HepG2 (cell line): ENCODE results near the gene MAP2K6. TPM values are rescaled to one million over a fixed set of nuclear protein-coding genes. Genes with fewer than 3 reads are reported as not detected.

Source experiments
- ATAC-seq: fragments of 200-7000 bp; cut with Tn5 transposase; 3 replicates; pipeline ENCODE4 v1.9.1; 2020; ENCODE audit warnings: mild to moderate bottlenecking, moderate library complexity
- BruUV-seq: library from RNA; stranded (reverse); fragments of 400-500 nt; replicated peaks from 2 replicates; lab custom pipeline; 2021; lab: Mats Ljungman, UMichigan
- CTCF ChIA-PET: fragments of 300-600 bp; formaldehyde crosslinking; extraction: SDS; loops from one replicate; lab custom pipeline; 2021; ENCODE audit warnings: low total read pairs, inconsistent platforms, low intra/inter-chr PET ratio; lab: Yijun Ruan, JAX
- POLR2A ChIA-PET: fragments of 350-600 bp; sonication (Branson Sonifier 250); formaldehyde crosslinking; loops from one replicate; lab custom pipeline; 2020; ENCODE audit warnings: antibody characterized with exemption, inconsistent platforms; lab: Yijun Ruan, JAX
- DNase-seq: peaks from one replicate; pipeline ENCODE4 v3.0.0-alpha.2; 2015; ENCODE audit warnings: low spot score
- FAIRE-seq: peaks from 3 replicates; lab custom pipeline; 2011; peaks lifted over from hg19 to GRCh38; lab: Jason Lieb, UNC
- H2AFZ ChIP-seq: one replicate; pipeline ENCODE4 v1.6.1; 2011; ENCODE audit warnings: low read length, inconsistent platforms
- H3K27ac ChIP-seq: fragments of 300-600 bp; 3 replicates; pipeline ENCODE4 v1.8.0; 2011; ENCODE audit warnings: mixed run types, mild to moderate bottlenecking, mixed read lengths, low read length, inconsistent platforms; ENCODE audit not compliant: insufficient read depth; ENCODE audit errors: extremely low read length
- H3K27me3 ChIP-seq, 2 experiments: fragments of 200-600 bp in 1 of 2; 2 replicates in 1 of 2; 3 replicates in 1 of 2; pipeline versions ENCODE4 v1.6.0 to v1.8.0; 2011; ENCODE audit warnings: low read length in 2 of 2, mild to moderate bottlenecking in 2 of 2, moderate library complexity in 2 of 2, inconsistent platforms in 1 of 2; ENCODE audit not compliant: insufficient read depth in 2 of 2, control insufficient read depth in 1 of 2
- H3K36me3 ChIP-seq, 2 experiments: fragments of 200-600 bp in 1 of 2; replicated peaks in 1 of 2; 2 replicates in 1 of 2; 3 replicates in 1 of 2; pipeline versions ENCODE4 v1.5.1 to v1.8.0; 2011; ENCODE audit warnings: low read length in 2 of 2, inconsistent platforms in 1 of 2; ENCODE audit not compliant: insufficient read depth in 2 of 2, control insufficient read depth in 1 of 2
- H3K4me1 ChIP-seq: 2 replicates; pipeline ENCODE4 v1.5.1; 2012; ENCODE audit warnings: low read length, inconsistent platforms; ENCODE audit not compliant: insufficient read depth
- H3K4me2 ChIP-seq: 2 replicates; pipeline ENCODE4 v1.6.0; 2011; ENCODE audit warnings: low read depth, low read length, inconsistent platforms
- H3K4me3 ChIP-seq, 3 experiments: fragments of 200-600 bp in 1 of 3; sonication (generic), shearing (Covaris generic) in 1 of 3; replicated peaks in 1 of 3; 2 replicates each; pipeline ENCODE4 v1.5.1; 2011 to 2016; ENCODE audit warnings: low read length in 3 of 3, inconsistent platforms in 2 of 3, low read depth in 2 of 3, mild to moderate bottlenecking in 2 of 3, control low read depth in 1 of 3, mixed read lengths in 1 of 3; ENCODE audit not compliant: insufficient read depth in 1 of 3
- H3K79me2 ChIP-seq: one replicate; pipeline ENCODE4 v1.6.1; 2011; ENCODE audit warnings: low read length, inconsistent platforms; ENCODE audit not compliant: insufficient read depth
- H3K9ac ChIP-seq: 2 replicates; pipeline ENCODE4 v1.6.0; 2011; ENCODE audit warnings: mild to moderate bottlenecking, low read depth, low read length, inconsistent platforms; ENCODE audit not compliant: insufficient read depth
- H3K9me3 ChIP-seq: 2 replicates; pipeline ENCODE4 v1.5.1; 2012; ENCODE audit warnings: mild to moderate bottlenecking, low read length
- H4K20me1 ChIP-seq: 2 replicates; pipeline ENCODE4 v1.6.0; 2011; ENCODE audit warnings: inconsistent platforms, mild to moderate bottlenecking, low read length, moderate library complexity; ENCODE audit not compliant: insufficient read depth
- ATF7 ChIP-seq, 2 experiments: fragments of 450-650 bp in 1 of 2; sonication (generic) in 1 of 2; formaldehyde crosslinking in 1 of 2; IDR thresholded peaks; 2 replicates each; pipeline versions ENCODE4 v1.4.0 to v1.6.1; 2016 to 2020; ENCODE audit warnings: antibody characterized with exemption in 1 of 2, mild to moderate bottlenecking in 1 of 2, missing genetic modification reagents in 1 of 2
- ERF ChIP-seq: IDR thresholded peaks from 2 replicates; pipeline ENCODE4 v1.6.1; 2018; ENCODE audit warnings: missing biosample characterization, missing genetic modification reagents
- GTF2F1 ChIP-seq: fragments of 150-350 bp; IDR thresholded peaks from 2 replicates; pipeline ENCODE4 v1.6.1; 2014; ENCODE audit warnings: low read length
- HNF4G ChIP-seq, 2 experiments: sonication (generic) in 1 of 2; formaldehyde crosslinking in 1 of 2; IDR thresholded peaks; 2 replicates each; pipeline versions ENCODE4 v1.4.0 to v1.6.1; 2011 to 2020; ENCODE audit warnings: borderline replicate concordance in 2 of 2, low read depth in 2 of 2, mild to moderate bottlenecking in 2 of 2, low read length in 1 of 2, missing genetic modification reagents in 1 of 2, moderate library complexity in 1 of 2
- JARID2 ChIP-seq: sonication (generic); formaldehyde crosslinking; IDR thresholded peaks from 2 replicates; pipeline ENCODE4 v1.8.1; 2023; ENCODE audit warnings: missing genetic modification reagents, inconsistent platforms; ENCODE audit not compliant: insufficient replicate concordance
- SP2 ChIP-seq: sonication (generic); formaldehyde crosslinking; IDR thresholded peaks from 2 replicates; pipeline ENCODE4 v1.5.1; 2020; ENCODE audit warnings: mild to moderate bottlenecking, missing genetic modification reagents
- ZBTB7A ChIP-seq: sonication (generic); formaldehyde crosslinking; IDR thresholded peaks from 2 replicates; pipeline ENCODE4 v1.8.0; 2022; ENCODE audit warnings: mild to moderate bottlenecking, missing genetic modification reagents
- ZNF253 ChIP-seq: sonication (generic); formaldehyde crosslinking; IDR thresholded peaks from 2 replicates; pipeline ENCODE4 v1.8.0; 2022; ENCODE audit warnings: mild to moderate bottlenecking, missing genetic modification reagents, borderline replicate concordance
- ZNF557 ChIP-seq: sonication (generic); formaldehyde crosslinking; IDR thresholded peaks from 2 replicates; pipeline ENCODE4 v1.4.0; 2020; ENCODE audit warnings: missing genetic modification reagents
- ZNF616 ChIP-seq: sonication (generic); formaldehyde crosslinking; IDR thresholded peaks from 2 replicates; pipeline ENCODE4 v1.5.0; 2020; ENCODE audit warnings: low read depth, mild to moderate bottlenecking, missing genetic modification reagents
- WGBS: methylation state at CpG from one replicate; pipeline ENCODE4 v1.1.6; 2017; ENCODE audit warnings: low lambda C conversion rate; 5-methylcytosine and 5-hydroxymethylcytosine counted together
- in situ Hi-C: cut with HindIII; loops from 2 replicates; pipeline ENCODE4 v1.10.0; 2017; ENCODE audit warnings: low pct_unique_long_range_greater_than_20kb; ENCODE audit not compliant: extremely low pct_ligation_motif_present
- intact Hi-C: fragments of 100-400 bp; cut with micrococcal nuclease; formaldehyde crosslinking; loops from one replicate; pipeline ENCODE4 v1.10.0; 2022; ENCODE audit not compliant: unreplicated experiment
- polyA plus RNA-seq, 8 experiments: library from polyadenylated mRNA; depleted of rRNA in 3 of 8; stranded (reverse) in 7 of 8; unstranded in 1 of 8; fragments of >200 nt; fragmentation: Illumina TruSeq in 4 of 8; extraction: Trizol in 4 of 8; gene quantifications; 2 replicates each; pipeline versions ENCODE4 v1.2.1 to v1.2.3, GENCODE V29; 2011 to 2016; ENCODE audit warnings: low read depth in 4 of 8, missing spikeins in 1 of 8, mixed read lengths in 1 of 8; ENCODE audit not compliant: insufficient read depth in 1 of 8
- total RNA-seq, 5 experiments: library from RNA; depleted of rRNA; stranded (reverse); fragments of >200 nt; fragmentation: Illumina TruSeq; extraction: Trizol; gene quantifications; 2 replicates each; pipeline ENCODE4 v1.2.3, GENCODE V29; 2016; ENCODE audit warnings: low read depth in 1 of 5
- TF ChIP-seq, protein P1 (sequence below): sonication (generic); formaldehyde crosslinking; IDR thresholded peaks from 2 replicates; pipeline ENCODE4 v1.4.0; 2020; ENCODE audit warnings: low read depth, missing genetic modification reagents
- TF ChIP-seq, protein P2 (sequence below): sonication (generic); formaldehyde crosslinking; IDR thresholded peaks from 2 replicates; pipeline ENCODE4 v1.5.0; 2020; ENCODE audit warnings: mild to moderate bottlenecking, missing genetic modification reagents

Gene MAP2K6
- total and polyA plus RNA-seq, 2 of the 13 experiments (the other 11 are each of a cell fraction or from before 2014, with no cell fraction given) = 5.1 to 33.6 TPM

GRCh38 chr17:69461951-69462369, 47.5 kb downstream of the MAP2K6 start:
- Histone ChIP-seq H3K4me2 (no peak overlapping the region), H3K4me3 (no peak overlapping the region), H3K79me2 (no peaks in the 10 kb centered on the region), H3K9ac (no peak overlapping the region), H3K9me3 (no peaks in the 10 kb centered on the region), H3K27ac (no peak overlapping the region), H2AFZ (no peak overlapping the region), H3K4me1 (no peaks in the 10 kb centered on the region), H4K20me1 (no peaks in the 10 kb centered on the region), H3K27me3 (no peaks in the 10 kb centered on the region), H3K36me3 (no peaks in the 10 kb centered on the region)
- POLR2A ChIA-PET = no interaction called here
- no peak for TF ChIP-seq ZNF616 (CRISPR knock-in tag)
- TF ChIP-seq JARID2 = no peak
- TF ChIP-seq ATF7 (IDR thresholded peaks at IDR 0.05) = no peak
- TF ChIP-seq ATF7 (CRISPR knock-in tag; IDR thresholded peaks at IDR 0.05) = no peak
- TF ChIP-seq ZNF253 (CRISPR knock-in tag) = no peak
- TF ChIP-seq, protein P1, sequence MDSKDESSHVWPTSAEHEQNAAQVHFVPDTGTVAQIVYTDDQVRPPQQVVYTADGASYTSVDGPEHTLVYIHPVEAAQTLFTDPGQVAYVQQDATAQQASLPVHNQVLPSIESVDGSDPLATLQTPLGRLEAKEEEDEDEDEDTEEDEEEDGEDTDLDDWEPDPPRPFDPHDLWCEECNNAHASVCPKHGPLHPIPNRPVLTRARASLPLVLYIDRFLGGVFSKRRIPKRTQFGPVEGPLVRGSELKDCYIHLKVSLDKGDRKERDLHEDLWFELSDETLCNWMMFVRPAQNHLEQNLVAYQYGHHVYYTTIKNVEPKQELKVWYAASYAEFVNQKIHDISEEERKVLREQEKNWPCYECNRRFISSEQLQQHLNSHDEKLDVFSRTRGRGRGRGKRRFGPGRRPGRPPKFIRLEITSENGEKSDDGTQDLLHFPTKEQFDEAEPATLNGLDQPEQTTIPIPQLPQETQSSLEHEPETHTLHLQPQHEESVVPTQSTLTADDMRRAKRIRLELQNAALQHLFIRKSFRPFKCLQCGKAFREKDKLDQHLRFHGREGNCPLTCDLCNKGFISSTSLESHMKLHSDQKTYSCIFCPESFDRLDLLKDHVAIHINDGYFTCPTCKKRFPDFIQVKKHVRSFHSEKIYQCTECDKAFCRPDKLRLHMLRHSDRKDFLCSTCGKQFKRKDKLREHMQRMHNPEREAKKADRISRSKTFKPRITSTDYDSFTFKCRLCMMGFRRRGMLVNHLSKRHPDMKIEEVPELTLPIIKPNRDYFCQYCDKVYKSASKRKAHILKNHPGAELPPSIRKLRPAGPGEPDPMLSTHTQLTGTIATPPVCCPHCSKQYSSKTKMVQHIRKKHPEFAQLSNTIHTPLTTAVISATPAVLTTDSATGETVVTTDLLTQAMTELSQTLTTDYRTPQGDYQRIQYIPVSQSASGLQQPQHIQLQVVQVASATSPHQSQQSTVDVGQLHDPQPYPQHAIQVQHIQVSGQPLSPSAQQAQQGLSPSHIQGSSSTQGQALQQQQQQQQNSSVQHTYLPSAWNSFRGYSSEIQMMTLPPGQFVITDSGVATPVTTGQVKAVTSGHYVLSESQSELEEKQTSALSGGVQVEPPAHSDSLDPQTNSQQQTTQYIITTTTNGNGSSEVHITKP (CRISPR knock-in tag) = no peak
- TF ChIP-seq ZNF557 (CRISPR knock-in tag) = no peak
- TF ChIP-seq SP2 (CRISPR knock-in tag) = no peak
- TF ChIP-seq ERF (CRISPR knock-in tag) = no peak
- TF ChIP-seq, protein P2, sequence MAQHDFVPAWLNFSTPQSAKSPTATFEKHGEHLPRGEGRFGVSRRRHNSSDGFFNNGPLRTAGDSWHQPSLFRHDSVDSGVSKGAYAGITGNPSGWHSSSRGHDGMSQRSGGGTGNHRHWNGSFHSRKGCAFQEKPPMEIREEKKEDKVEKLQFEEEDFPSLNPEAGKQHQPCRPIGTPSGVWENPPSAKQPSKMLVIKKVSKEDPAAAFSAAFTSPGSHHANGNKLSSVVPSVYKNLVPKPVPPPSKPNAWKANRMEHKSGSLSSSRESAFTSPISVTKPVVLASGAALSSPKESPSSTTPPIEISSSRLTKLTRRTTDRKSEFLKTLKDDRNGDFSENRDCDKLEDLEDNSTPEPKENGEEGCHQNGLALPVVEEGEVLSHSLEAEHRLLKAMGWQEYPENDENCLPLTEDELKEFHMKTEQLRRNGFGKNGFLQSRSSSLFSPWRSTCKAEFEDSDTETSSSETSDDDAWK (CRISPR knock-in tag) = no peak
- TF ChIP-seq GTF2F1 = no peak
- no peak for TF ChIP-seq ZBTB7A (CRISPR knock-in tag)
- TF ChIP-seq HNF4G (IDR thresholded peaks at IDR 0.05; ENCODE audit: borderline replicate concordance, low read depth, low read length) = no peak
- TF ChIP-seq HNF4G (CRISPR knock-in tag; IDR thresholded peaks at IDR 0.05; ENCODE audit: borderline replicate concordance, low read depth) = no peak
- CTCF ChIA-PET = no interaction called here
- DNase-seq (no peak), FAIRE-seq (no peak), ATAC-seq (no peak)
- in situ Hi-C loops (no loop called here), intact Hi-C loops (no loop called here)
- BruUV-seq = no TSS peak
- WGBS = 88% methylated on average over 11 of the region's 11 CpGs
